Stimulated activated CD4-positive, alpha-beta T cell treated with anti-CD3 and anti-CD28 coated beads, Interleukin-2, amount 100 ng/mL, for 4 hours (primary cell): ENCODE measurements around the gene DNAJC18.
"Not testable (repeated sequence)": the region's sequence is repeated elsewhere in the genome, so short reads cannot be mapped to it uniquely, and the experiment has no call there.

Experiments used
- DNase-seq: peaks from one replicate; pipeline ENCODE4 v3.0.0-alpha.2; 2020; ENCODE audit warnings: low read depth

Gene DNAJC18

GRCh38 chr5:139461176-139461575, 21.9 kb upstream of the DNAJC18 start:
- DNase-seq = no peak

DNA sequence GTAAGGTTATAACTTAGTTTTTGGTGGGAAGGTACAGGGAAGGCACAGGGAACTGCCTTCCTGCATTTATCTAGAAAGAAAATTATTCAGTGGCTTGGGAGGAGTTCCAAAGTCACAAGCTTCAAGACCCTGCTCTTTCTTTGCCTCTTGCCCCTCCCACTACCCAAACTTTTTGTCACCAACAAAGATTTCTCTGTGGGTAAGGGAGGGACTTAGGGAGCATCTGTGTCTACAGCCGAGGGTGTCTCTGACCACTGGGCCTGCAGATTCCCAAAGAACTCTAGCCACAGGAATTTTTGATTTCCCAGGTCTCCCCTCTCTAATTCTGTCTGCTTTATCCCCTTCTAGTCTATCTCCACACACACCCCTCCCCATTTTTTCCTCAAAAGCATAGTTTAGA, 21.1 kb upstream of the DNAJC18 start:
- no peak for DNase-seq

DNA sequence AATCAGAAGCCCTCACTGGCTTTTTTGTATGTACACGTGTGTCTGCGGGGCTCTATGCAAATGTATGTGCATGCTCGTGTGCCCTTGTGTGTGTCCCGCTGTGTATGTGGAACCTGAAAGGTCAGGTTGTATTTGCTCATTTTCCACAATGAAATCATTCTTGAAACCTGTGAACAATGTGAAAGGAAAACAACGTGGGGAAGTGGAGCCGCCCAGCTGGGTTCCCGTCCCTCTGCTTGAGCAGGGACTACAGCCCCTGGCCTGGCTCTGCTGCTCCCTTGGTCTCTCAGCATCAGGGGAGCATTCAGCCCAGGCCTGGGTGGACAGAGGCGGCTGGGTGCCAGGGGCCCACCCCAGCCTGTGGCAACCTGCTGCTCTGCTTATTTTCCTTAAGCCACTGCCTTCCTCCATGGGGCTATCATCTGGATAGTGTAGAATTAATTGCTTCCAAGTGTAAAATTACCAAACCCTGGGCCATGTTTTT, 20.2 kb upstream of the DNAJC18 start:
- DNase-seq = no peak

DNA sequence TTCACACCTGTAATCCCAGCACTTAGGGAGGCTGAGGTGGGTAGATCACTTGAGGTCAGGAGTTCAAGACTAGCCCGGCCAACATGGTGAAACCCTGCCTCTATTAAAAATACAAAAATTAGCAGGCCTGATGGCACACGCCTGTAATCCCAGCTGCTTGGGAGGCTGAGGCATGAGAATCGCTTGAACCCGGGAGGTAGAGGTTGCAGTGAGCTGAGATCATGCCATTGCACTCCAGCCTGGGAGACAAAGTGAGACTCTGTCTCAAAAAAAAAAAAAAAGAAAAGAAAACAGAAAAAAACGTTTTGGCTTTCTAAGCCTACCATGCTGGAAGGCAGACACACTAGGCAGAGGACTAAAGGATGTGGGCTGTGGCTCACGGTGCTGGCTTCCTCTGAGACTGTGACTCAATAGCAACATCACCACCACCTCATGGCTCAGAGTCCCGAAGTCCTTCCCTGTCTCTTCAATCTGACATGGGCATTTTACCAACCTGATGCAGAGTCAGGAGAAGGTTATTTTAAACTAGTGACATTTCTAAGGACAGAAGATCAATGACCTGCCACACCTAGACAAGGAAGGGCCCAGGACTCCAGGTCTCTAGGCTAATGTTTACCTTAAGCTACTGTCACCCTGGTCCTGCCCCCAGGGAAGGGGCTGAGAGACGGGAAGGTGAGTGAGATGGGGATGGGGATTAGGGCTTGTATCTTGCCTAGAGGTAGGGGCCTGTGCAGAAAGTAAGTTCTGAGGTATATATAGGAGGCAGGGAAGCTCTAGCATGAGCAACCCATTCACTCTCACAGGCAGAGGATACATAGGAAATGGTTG, 19.5 kb upstream of the DNAJC18 start:
- peak; percentile 71 for DNase-seq

DNA sequence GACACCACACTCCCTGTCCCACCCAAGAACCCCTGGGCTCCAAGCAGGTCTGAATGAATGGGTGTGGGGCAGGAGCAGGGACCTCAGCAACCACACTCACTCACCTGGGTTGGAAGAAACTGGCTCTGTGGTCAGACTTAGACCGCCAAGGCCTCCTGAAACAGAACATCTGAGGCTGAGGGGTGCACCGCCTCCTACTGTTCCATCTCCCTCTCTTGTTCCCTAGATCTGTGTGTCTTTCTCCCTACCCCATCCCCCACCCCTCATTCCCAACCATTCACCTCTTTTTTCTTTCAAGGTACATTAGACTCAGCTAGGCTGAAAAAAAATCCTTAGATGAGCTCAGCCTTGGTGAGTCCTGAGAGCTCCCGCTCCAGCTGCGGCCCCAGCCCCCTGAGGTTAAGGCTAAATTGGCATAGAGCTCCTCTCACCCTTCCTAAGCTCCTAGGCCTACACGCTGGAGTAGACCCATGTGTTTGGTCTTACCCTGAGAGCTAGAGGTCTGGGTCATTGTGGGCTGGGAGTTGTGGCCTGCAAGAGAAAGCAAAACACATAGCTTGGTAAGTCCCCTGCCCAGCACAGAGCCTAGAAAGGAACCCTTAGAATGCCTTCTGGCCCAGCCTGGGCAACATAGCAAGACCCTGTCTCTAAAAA, 18.5 kb upstream of the DNAJC18 start:
- no peak for DNase-seq

- DNase-seq = no peak
Measured at GRCh38 chr5:139457241-139457640, 17.9 kb upstream of the DNAJC18 start.

- no peak for DNase-seq
Measured at GRCh38 chr5:139456776-139457175, 17.5 kb upstream of the DNAJC18 start.

DNA sequence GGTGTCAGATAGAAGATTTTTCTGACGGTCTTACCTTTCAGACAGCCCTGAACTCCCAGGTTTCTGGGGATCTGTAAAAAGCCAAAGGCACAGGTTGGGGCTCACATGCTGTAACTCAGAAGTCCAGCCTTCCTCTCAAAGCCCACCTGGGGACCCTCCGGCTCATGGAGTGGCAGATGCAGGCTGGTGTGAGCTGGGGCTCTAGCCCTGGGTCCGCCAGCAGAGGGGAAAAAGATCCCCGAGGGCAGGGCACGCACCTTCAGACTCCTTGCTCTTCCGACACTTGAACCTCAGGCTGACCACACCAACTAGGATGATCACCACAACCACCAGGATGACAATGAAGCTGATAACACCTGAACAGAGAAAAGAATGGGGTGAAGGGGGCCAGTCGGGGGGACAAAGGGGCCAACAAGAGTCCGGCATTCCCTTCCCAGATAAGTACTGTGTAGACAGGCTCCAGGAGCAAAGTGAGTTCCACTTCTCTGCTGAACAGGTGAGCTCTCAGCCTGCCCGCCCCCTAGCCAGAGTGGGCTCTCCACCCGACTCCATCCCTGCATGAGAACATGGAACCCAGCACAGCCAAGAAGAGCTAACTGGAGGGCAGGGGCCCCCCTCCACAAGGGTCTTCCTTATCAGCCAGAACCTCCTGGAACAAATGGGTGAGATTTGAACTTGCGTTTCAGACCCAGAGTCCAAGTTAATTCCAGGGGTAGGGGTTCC, 15.4 kb upstream of the DNAJC18 start:
- DNase-seq = no peak

DNA sequence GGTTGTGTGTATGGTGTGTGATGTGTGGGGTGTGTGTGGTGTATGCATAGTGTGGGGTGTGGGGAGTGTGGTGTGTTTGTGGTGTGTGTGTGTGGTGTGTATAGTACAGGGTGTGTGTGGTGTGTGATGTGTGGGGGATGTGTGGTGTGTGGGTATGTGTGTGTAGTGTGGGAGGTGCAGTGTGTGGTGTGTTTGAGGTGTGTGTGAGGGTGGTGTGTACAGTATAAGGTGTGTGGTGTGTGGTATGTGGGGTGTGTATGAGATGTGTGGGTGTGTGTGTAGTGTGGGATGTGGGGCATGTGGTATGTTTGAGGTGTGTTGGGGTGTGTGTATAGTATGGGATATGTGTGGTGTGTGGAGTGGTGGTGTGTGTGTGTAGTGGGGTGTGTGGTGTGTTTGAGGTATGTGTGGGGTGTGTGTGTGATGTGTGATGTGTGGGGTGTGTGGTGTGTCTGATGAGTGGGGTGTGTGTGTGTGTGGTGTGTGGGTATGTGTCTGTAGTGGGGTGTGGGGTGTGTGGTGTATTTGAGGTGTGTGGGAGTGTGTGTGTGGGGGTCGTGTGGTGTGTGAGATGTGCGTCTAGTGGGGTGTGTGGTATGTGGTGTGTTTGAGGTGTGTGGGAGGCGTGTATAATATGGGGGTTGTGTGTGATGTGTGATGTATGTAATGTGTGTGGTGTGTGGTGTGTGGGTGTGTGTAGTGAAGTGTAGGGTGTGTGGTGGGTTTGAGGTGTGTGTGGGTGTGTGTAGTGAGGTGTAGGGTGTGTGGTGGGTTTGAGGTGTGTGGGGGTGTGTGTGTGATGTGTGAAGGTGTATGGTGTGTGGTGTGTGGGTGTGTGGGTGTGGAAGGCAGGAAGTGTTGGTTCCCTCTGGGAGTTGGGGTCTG, 14.6 kb upstream of the DNAJC18 start:
- DNase-seq = peak; percentile 53

DNA sequence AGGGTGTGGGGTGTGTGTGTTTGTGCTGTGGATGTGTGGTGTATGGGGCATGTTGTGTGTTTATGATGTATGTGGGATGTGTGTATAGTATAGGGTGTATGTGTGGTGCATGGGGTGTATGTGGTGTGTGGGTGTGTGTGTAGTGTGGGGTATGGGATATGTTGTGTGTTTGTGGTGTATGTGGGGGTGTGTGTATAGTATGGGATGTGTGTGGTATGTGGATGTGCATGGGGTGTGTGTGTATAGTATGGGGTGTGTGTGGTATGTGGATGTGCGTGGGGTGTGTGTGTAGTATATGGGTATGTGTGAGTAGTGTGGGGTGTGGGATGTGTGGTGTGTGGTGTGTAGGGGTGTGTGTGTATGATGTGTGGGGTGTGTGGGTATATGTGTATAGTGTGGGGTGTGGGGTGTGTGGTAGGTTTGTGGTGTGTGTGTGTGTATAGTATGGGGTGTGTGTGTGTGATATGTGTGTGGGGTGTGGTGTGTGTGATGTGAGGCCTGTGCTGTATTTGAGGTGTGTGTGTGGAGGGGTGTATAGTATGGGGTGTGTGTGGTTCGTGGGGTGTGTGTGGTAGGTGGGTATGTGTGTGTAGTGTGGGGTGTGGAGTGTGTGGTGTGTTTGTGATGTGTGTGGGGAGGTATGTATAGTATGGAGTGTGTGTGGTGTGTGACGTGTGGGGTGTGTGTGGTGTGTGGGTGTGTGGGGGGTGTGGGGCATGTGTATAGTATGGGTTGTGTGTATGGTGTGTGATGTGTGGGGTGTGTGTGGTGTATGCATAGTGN, 12.7 kb upstream of the DNAJC18 start:
- DNase-seq = no peak

DNA sequence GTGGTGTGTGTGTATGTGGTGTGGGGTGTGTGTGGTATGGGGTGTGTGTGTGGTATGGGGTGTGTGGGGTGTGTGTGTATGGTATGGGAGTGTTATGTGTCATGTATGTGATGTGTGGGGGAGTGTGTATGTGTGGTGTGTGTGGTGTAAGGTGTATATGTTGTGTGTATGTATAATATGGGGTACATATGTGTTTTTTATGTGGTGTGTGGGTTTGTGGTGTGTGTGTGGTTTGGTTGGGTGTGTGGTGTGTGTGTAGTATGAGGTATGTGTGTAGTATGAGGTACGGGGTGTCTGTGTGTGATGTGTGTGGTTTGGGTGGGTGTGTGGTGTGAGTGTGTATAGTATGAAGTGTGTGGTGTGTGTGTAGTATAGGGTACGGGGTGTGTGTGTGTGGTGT, 11.9 kb upstream of the DNAJC18 start:
- DNase-seq = no peak

DNA sequence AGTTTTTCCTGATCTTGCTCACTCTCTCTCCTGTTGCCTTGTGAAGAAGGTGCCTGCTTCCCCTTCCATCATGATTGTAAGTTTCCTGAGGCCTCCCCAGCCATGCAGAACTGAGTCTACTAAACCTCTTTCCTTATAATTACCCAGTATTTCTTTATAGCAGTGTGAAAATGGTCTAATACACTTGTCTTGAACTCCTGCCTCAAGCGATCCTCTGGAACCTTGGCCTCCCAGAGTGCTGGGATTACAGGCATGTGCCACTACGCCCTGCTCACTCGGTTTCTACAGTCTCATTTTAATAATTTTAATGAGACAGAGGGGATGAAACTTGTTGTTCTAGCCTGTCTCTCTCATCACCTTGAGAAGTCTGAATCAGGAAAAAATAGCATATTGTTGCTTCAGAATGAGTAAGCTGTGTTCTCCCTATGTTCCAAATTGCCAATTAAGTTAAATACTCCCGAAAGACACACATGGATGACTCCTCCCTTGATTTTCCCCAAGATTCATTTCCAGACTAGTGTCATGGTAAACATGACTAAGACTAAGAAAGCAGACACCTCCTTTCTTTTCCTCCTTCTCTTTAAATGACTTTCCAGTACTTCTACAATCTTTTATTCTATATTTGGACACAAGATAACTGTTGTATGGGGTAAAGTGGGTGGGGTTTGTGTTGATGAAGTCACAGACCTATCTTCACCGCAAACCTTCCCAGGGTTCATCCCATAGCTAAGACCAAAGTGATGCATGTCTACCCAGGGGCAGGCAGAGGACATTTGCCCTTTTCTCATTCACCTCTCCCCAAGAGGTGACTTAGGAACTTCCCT, 7.8 kb upstream of the DNAJC18 start:
- DNase-seq = no peak

GRCh38 chr5:139445325-139446170, 6.2 kb upstream of the DNAJC18 start:
- no peak for DNase-seq

GRCh38 chr5:139443831-139444453, 4.6 kb upstream of the DNAJC18 start:
- DNase-seq = no peak

- DNase-seq = not testable (repeated sequence)
Measured at GRCh38 chr5:139440416-139440815, 1.1 kb upstream of the DNAJC18 start.

DNA sequence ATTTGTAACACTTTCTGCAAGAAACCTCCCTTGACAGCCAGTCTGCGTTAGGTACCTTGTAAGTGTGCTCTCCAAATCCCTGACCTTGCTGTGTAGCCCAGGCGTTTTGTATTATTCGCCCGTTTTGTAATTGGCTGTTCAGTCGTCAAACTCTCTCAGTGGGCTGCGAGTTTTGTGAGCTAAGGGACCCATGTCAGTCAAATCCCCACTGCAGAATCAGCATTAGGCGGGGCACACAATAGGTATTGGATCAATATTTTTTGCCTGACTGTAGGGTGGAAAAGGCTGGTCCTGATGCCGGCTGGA, 665 bp downstream of the DNAJC18 start:
- no peak for DNase-seq

DNA sequence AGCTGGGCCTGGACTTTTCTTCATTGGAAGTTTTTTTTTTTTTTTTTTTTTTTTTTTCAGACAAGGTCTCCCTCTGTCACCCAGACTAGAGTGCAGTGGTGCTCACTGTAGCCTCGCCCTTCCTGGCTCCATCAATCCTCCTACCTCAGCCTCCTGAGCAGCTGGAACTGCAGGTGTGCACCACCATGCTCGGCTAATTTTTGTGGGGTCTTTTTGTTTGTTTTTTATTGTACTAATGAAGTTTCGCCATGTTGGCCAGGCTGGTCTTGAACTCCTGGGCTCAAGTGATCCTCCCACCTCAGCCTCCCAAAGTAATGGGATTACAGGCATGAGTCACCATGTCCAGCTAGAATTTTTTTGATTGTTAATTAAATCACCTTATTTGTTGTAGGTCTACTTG, 3.6 kb downstream of the DNAJC18 start:
- DNase-seq = no peak

GRCh38 chr5:139431706-139432105, 7.6 kb downstream of the DNAJC18 start:
- DNase-seq = no peak

GRCh38 chr5:139430015-139430414, 9.3 kb downstream of the DNAJC18 start:
- DNase-seq = no peak
